T-helper 1 cell (primary cell): ENCODE data around the gene FAM53B.
A peak's percentile ranks its signal among the peaks of the same experiment; 100 is the strongest.

Experiments used
- DNase-seq, 5 donors: peaks; one replicate each; pipeline ENCODE4 v3.0.0-alpha.2; 2012 to 2020

The FAM53B gene

GRCh38 chr10:124727361-124727960, 16.7 kb downstream of the FAM53B start:
- DNase-seq = no peak

- no peak for DNase-seq
Observed at GRCh38 chr10:124725791-124726190, 18.4 kb downstream of the FAM53B start.

- no peak for DNase-seq
Observed at GRCh38 chr10:124725171-124725631, 19.0 kb downstream of the FAM53B start.

GRCh38 chr10:124724279-124725027, 19.7 kb downstream of the FAM53B start:
- DNase-seq = no peak

GRCh38 chr10:124723826-124724225, 20.4 kb downstream of the FAM53B start:
- DNase-seq = no peak

GRCh38 chr10:124722798-124723783, 21.1 kb downstream of the FAM53B start:
- DNase-seq = peak in 1 of 5 donors; percentile 67

GRCh38 chr10:124721330-124722045, 22.7 kb downstream of the FAM53B start:
- DNase-seq = no peak

GRCh38 chr10:124719213-124719851, 24.8 kb downstream of the FAM53B start:
- peak in 4 of 5 donors; percentile 59 to 91 (median 64) for DNase-seq

- peak; percentile 55 to 97 (median 68) for DNase-seq
Observed at GRCh38 chr10:124717911-124718741, 26.1 kb downstream of the FAM53B start.

- DNase-seq = no peak
Observed at GRCh38 chr10:124717041-124717757, 27.0 kb downstream of the FAM53B start.

- no peak for DNase-seq
Observed at GRCh38 chr10:124716369-124716768, 27.8 kb downstream of the FAM53B start.

- DNase-seq = no peak
Observed at GRCh38 chr10:124715439-124715838, 28.7 kb downstream of the FAM53B start.

- DNase-seq = no peak
Observed at GRCh38 chr10:124713679-124714255, 30.4 kb downstream of the FAM53B start.

- no peak for DNase-seq
Observed at GRCh38 chr10:124712704-124713407, 31.3 kb downstream of the FAM53B start.

GRCh38 chr10:124711145-124711544, 33.0 kb downstream of the FAM53B start:
- no peak for DNase-seq

GRCh38 chr10:124710266-124710881, 33.8 kb downstream of the FAM53B start:
- no peak for DNase-seq

GRCh38 chr10:124709861-124710260, 34.3 kb downstream of the FAM53B start:
- DNase-seq = no peak

- DNase-seq = no peak
Observed at GRCh38 chr10:124708922-124709520, 35.2 kb downstream of the FAM53B start.
